GM13976 (cell line): ENCODE results near the gene SNX13.

Experiments
- DNase-seq: peaks from one replicate; pipeline ENCODE4 v3.0.0; 2012; ENCODE audit warnings: low spot score
- in situ Hi-C: fragments of 300-500 bp; cut with MboI; formaldehyde crosslinking; loops from one replicate; pipeline ENCODE4 v1.12.0; 2022; ENCODE audit warnings: low sequenced_read_pairs, mixed read lengths, inconsistent platforms; ENCODE audit not compliant: unreplicated experiment
- TF ChIP-seq, protein P1 (sequence below): IDR thresholded peaks from 2 replicates; pipeline ENCODE4 v1.5.1; 2012; ENCODE audit warnings: borderline replicate concordance, mild to moderate bottlenecking; ENCODE audit not compliant: insufficient read depth; ENCODE audit errors: extremely low read depth, missing control alignments, control extremely low read depth

SNX13 gene

DNA sequence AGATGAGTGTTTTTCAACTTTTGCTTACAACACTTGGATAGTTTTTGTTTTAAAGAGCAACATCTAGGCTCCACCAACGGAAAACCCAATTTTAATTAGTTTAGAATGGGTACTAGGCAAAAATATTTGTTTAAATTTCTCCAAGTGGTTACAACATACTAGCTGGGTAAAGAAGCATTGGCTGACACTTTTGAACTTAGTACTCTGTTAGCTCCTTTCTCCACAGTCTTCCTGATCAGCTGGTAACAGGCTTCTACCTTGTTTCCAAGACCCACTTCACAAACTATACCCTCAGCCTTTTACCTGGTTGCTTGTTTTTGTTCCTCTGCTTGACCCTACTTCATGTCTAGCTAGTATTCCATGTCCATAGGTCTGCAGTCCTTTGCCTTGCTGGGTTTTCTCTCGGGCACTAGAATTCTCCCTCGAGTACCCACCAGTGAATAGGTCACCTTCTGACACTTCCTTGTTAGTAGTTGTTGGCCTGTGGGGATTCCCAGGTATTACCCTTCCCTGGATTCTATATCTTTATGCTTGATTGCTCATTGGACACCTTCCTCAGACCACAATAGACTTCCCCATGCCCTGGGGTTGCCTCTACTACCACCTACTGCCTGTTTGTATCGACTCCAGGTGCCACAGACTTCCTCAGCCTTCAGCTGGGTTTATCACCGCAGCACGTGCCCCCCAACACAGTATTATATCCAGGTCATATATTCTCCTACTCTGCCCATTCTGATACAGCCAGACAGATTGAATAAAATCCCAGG, 45.4 kb upstream of the SNX13 start:
- DNase-seq, result no peak
- in situ Hi-C loops, result no loop called here
- TF ChIP-seq, protein P1, sequence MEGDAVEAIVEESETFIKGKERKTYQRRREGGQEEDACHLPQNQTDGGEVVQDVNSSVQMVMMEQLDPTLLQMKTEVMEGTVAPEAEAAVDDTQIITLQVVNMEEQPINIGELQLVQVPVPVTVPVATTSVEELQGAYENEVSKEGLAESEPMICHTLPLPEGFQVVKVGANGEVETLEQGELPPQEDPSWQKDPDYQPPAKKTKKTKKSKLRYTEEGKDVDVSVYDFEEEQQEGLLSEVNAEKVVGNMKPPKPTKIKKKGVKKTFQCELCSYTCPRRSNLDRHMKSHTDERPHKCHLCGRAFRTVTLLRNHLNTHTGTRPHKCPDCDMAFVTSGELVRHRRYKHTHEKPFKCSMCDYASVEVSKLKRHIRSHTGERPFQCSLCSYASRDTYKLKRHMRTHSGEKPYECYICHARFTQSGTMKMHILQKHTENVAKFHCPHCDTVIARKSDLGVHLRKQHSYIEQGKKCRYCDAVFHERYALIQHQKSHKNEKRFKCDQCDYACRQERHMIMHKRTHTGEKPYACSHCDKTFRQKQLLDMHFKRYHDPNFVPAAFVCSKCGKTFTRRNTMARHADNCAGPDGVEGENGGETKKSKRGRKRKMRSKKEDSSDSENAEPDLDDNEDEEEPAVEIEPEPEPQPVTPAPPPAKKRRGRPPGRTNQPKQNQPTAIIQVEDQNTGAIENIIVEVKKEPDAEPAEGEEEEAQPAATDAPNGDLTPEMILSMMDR, result no peak

DNA sequence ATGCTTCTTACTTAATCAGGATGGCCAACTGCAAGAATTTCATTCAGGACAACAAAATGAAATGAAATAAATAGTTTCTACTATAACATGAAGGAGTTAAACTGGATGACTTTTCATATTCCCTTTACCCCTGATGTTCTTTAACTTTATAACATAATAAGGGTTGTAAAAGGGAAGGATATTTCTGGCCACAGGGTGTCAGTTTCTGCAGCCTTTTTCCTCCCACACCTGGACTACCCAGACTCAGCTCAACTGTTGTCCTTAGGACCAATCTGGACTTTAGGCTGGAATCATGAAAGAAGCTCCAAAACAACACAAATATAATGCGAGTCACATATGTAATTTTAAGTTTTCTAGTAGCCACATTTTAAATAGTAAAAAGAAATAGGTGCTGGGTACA, 44.0 kb upstream of the SNX13 start:
- TF ChIP-seq, protein P1, result no peak
- in situ Hi-C loops, result no loop called here
- DNase-seq, result no peak

DNA sequence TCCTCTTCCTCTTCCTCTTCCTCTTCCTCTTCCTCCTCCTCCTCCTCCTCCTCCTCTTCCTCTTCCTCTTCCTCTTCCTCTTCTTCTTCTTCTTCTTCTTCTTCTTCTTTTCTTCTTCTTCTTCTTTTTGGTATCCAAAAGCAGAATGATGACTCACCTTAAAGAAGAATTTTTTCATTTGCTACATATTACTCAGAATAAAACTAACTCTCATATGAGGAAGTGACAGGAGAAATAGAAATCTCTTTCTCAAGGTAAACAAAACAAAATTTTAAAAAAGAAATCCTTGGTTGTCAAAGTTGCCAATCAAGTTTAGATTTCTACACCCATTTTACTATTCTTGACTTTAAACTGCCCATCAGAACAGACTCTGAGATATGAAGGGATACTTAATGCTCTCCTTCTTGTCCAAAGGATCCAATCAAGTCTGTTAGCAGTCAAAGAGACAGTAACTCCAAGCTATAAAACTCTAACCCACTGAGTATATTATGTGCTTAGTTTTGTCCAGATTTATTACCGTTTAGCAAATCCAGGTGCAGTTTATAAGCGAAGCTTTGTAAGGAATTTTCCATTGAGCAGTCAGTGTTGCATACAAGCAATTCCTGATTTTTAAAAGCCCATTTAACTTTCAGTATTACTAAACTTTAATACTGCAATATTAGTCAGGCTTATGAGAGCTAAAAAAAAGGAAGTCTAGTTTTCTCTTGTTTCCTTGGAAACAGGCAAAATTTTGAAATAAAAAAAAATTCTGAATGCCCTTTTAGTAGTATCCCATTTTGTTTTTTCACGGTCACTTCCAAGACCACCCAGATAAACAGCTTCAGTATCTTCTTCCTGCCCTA, 43.1 kb upstream of the SNX13 start:
- in situ Hi-C loops, result no loop called here
- DNase-seq, result no peak
- TF ChIP-seq, protein P1, result no peak

DNA sequence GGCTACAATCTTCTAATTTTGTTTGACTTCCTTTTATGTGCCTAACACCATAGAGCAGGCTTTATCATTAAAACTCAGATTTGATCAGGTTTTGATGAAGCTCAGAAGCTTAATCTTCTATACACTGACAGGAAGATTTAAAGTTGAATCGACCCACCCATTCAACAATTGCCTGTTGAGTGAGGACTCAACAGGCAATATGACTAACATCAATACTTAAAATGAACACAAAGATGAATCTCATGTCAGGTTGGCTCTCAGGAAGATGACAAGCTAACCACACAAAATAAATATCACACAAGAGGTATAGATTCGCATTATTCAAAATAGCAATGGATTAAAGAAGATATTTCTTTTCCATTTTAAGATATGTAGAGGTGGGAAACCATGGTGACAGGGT, 36.7 kb upstream of the SNX13 start:
- DNase-seq, result no peak
- TF ChIP-seq, protein P1, result no peak
- in situ Hi-C loops, result no loop called here

DNA sequence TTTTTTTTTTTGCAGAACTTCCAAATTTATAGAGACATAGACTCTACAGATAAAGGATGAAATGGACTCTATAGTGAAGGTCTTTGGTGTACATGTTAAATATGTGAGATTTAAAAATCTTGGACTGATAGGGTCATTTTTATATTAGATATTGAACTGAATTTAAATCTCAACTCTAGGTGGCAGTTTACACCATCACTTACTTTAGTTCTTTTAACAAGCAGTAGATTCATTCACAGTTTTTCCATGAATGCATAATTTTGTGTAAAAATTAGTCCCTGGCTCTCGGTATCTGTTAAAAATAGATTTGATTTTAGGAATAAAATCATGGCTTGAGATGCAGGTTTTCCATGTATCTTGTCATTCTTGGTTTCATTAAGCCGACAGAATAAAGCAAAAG, 31.1 kb upstream of the SNX13 start:
- DNase-seq, result no peak
- in situ Hi-C loops, result no loop called here
- TF ChIP-seq, protein P1, result no peak

DNA sequence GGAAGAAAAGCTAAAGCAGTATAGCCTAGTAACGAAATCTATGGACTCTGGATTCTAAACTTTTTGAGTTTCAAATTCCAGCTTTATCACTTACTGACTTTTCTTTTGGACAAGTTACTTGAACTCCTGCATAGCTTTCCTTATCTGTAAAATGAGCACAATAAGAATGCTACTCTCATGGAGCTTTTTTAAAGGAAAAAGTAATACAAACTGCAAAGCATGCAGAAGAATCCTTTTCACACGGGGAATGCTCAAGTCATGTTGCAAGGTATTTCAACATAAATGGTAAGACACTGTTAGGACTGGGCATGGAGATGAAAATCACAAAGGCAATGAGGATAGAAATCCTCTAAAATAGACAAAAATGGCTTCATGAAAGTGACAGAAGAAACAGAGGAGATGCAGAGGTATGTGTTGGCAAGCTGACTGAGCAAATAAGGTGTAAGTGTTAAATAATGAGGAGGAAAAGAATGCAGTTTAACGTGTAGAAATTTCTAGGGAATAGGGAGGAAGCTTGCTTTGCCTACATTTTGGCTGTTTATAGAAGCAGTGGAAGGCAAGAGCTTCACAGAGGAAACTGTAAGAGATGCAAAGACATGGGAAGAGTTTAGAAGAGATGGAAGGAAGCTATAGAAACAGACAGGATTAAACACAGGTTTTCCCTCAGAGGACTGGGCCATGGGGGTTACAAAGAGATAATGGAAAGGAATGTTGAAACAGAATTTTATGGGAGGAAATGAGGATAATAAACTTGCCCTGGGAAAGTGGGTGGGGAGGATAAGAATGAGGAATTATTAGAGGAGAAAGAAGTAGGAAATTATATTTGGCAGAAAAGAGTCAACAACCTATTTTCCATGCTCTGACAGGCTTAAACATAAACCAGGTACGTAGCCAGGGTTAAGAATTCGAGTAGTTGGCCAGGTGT, 28.8 kb upstream of the SNX13 start:
- in situ Hi-C loops, result no loop called here
- no peak for DNase-seq
- TF ChIP-seq, protein P1, result no peak
